HG03439 (cell line): ENCODE results near the gene SAP130.

Experiments
- ATAC-seq: cut with Tn5 transposase; IDR thresholded peaks from one replicate; pipeline ENCODE4 v1.9.1; 2021; ENCODE audit warnings: mild to moderate bottlenecking, moderate library complexity; ENCODE audit not compliant: unreplicated experiment

SAP130 gene

GRCh38 chr2:127897531-127898211, 130.2 kb downstream of the SAP130 start:
- ATAC-seq = no peak

- ATAC-seq = no peak
Observed at GRCh38 chr2:127893494-127893893, 134.4 kb downstream of the SAP130 start.

GRCh38 chr2:127893033-127893432, 134.8 kb downstream of the SAP130 start:
- no peak for ATAC-seq

GRCh38 chr2:127891811-127892210, 136.0 kb downstream of the SAP130 start:
- no peak for ATAC-seq
